NB4 (cell line): ENCODE results near the gene C2orf49.

ENCODE experiments used
- CTCF ChIP-seq: IDR thresholded peaks from one replicate; pipeline ENCODE4 v1.5.1; 2012; ENCODE audit warnings: low read depth, low read length
- MAX ChIP-seq: IDR thresholded peaks from 2 replicates; pipeline ENCODE4 v1.6.1; 2011; ENCODE audit warnings: low read depth, low read length
- POLR2A ChIP-seq: IDR thresholded peaks from 2 replicates; pipeline ENCODE4 v1.6.1; 2011; ENCODE audit warnings: mild to moderate bottlenecking; ENCODE audit not compliant: insufficient read length; ENCODE audit errors: extremely low read depth

GRCh38 chr2:105397953-105398335 lies 60.6 kb downstream of the C2orf49 start:
- TF ChIP-seq POLR2A, result no peak
- TF ChIP-seq CTCF, result no peak
- TF ChIP-seq MAX, result no peak
